ENCODE results near the gene CMTM2.

DNA sequence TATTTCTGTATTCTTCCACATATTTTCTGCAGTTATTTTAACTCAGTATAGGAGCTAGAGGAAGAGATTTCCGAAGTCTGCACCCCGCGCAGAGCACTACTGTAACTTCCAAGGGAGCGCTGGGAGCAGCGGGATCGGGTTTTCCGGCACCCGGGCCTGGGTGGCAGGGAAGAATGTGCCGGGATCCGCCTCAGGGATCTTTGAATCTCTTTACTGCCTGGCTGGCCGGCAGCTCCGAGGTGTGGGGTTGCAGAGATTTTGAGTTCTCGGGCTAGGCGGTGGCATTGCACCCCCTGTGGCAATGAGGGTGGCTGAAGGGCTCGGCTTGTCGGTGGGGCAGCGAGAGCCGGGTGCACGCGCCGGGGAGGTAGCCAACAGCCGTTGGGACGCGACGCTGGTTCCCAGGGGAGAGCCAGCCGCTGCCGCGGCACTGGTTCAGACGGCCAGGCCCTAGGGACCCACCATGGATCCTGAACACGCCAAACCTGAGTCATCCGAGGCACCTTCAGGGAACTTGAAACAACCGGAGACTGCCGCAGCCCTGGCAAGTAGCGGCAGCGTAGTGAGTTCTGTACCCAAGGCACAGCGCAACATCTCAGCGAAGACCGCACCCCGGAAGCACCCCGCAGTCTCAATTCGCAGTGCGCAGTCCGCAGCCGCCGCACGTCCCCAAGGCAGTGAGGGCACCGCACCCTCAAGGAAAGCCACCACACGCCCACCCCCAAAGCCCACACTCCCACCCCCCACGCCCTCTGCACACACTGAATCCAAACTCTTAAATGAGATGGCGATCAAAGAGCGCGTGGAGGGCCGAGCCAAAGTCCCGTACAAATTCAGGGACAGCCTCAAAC is 13.0 kb upstream of the CMTM2 start, which contains the start of gene CMTM1:
- TF ChIP-seq, protein P1, sequence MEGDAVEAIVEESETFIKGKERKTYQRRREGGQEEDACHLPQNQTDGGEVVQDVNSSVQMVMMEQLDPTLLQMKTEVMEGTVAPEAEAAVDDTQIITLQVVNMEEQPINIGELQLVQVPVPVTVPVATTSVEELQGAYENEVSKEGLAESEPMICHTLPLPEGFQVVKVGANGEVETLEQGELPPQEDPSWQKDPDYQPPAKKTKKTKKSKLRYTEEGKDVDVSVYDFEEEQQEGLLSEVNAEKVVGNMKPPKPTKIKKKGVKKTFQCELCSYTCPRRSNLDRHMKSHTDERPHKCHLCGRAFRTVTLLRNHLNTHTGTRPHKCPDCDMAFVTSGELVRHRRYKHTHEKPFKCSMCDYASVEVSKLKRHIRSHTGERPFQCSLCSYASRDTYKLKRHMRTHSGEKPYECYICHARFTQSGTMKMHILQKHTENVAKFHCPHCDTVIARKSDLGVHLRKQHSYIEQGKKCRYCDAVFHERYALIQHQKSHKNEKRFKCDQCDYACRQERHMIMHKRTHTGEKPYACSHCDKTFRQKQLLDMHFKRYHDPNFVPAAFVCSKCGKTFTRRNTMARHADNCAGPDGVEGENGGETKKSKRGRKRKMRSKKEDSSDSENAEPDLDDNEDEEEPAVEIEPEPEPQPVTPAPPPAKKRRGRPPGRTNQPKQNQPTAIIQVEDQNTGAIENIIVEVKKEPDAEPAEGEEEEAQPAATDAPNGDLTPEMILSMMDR (IDR thresholded peaks at IDR 0.05), result no peak
- TF ChIP-seq POLR2AphosphoS5 (IDR thresholded peaks at IDR 0.05; ENCODE audit: insufficient read depth in 1 of 2, low read depth in 1 of 2) (no peak), POLR2A (IDR thresholded peaks at IDR 0.05) (no peak)
